ENCODE measurements around the gene KIF5C.

DNA sequence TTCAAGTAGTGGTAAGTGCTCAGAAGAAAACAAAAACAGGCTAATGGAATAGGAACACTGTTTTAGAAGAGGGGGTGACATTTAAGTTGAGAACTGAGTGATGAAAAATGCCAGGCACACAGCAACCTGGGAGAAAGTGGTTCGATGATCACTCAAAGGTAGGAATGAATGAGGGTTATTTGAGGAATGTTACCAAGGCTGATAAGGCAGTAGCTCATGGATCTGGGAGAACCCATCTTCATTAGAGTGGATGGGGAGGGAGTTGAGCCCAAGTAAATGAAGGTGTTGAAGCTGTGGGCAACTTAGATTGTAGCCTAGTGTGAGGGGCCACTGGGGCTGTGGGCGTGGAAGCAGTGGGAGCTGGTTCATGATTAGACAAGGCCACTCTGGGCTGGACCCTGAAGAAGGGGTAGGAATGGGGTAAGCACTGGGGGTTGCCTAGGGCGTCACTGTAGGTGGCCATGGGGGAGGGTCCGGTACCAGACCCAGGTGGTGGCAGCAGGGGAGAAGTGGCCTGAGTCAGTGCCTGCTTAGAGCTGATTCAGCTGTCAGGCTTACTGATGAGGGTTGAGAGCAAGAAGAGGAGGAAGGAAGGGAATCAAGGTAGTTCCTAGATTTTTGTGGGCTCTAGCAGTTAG is 141.0 kb downstream of the KIF5C start:
- TF ChIP-seq, protein P1, sequence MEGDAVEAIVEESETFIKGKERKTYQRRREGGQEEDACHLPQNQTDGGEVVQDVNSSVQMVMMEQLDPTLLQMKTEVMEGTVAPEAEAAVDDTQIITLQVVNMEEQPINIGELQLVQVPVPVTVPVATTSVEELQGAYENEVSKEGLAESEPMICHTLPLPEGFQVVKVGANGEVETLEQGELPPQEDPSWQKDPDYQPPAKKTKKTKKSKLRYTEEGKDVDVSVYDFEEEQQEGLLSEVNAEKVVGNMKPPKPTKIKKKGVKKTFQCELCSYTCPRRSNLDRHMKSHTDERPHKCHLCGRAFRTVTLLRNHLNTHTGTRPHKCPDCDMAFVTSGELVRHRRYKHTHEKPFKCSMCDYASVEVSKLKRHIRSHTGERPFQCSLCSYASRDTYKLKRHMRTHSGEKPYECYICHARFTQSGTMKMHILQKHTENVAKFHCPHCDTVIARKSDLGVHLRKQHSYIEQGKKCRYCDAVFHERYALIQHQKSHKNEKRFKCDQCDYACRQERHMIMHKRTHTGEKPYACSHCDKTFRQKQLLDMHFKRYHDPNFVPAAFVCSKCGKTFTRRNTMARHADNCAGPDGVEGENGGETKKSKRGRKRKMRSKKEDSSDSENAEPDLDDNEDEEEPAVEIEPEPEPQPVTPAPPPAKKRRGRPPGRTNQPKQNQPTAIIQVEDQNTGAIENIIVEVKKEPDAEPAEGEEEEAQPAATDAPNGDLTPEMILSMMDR (conservative IDR thresholded peaks at IDR 0.05; ENCODE audit: low read depth in 2 of 2), result no peak
- TF ChIP-seq, protein P2, sequence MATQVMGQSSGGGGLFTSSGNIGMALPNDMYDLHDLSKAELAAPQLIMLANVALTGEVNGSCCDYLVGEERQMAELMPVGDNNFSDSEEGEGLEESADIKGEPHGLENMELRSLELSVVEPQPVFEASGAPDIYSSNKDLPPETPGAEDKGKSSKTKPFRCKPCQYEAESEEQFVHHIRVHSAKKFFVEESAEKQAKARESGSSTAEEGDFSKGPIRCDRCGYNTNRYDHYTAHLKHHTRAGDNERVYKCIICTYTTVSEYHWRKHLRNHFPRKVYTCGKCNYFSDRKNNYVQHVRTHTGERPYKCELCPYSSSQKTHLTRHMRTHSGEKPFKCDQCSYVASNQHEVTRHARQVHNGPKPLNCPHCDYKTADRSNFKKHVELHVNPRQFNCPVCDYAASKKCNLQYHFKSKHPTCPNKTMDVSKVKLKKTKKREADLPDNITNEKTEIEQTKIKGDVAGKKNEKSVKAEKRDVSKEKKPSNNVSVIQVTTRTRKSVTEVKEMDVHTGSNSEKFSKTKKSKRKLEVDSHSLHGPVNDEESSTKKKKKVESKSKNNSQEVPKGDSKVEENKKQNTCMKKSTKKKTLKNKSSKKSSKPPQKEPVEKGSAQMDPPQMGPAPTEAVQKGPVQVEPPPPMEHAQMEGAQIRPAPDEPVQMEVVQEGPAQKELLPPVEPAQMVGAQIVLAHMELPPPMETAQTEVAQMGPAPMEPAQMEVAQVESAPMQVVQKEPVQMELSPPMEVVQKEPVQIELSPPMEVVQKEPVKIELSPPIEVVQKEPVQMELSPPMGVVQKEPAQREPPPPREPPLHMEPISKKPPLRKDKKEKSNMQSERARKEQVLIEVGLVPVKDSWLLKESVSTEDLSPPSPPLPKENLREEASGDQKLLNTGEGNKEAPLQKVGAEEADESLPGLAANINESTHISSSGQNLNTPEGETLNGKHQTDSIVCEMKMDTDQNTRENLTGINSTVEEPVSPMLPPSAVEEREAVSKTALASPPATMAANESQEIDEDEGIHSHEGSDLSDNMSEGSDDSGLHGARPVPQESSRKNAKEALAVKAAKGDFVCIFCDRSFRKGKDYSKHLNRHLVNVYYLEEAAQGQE (IDR thresholded peaks at IDR 0.05; ENCODE audit: unreplicated experiment), result no peak
- TF ChIP-seq POLR2AphosphoS5 (IDR thresholded peaks at IDR 0.05; ENCODE audit: low read depth) (no peak), JUNB (IDR thresholded peaks at IDR 0.05; ENCODE audit: unreplicated experiment) (no peak), STAT1 (IDR thresholded peaks at IDR 0.05; ENCODE audit: unreplicated experiment) (no peak), EZH2 (IDR thresholded peaks at IDR 0.05; ENCODE audit: low read depth, unreplicated experiment) (no peak), CREB1 (CRISPR knock-in tag; IDR thresholded peaks at IDR 0.05; ENCODE audit: low read depth) (no peak), EZH2phosphoT487 (IDR thresholded peaks at IDR 0.05; ENCODE audit: unreplicated experiment) (no peak), ZNF331 (CRISPR knock-in tag; IDR thresholded peaks at IDR 0.05; ENCODE audit: low read depth) (no peak)

Data from GM23338 (cell line).